Endodermal cell (in vitro differentiated cells): ENCODE results near the gene ATAD2B. TPM values are rescaled to one million over a fixed set of nuclear protein-coding genes. Genes with fewer than 3 reads are reported as not detected.

Source experiments
- DNase-seq: peaks from one replicate; pipeline ENCODE4 v3.0.0-alpha.2; 2017
- H3K27ac ChIP-seq: 2 replicates; pipeline ENCODE4 v1.5.1; 2013; ENCODE audit warnings: mild to moderate bottlenecking, low read depth, low read length, moderate library complexity
- H3K27me3 ChIP-seq: 2 replicates; pipeline ENCODE4 v1.6.1; 2013; ENCODE audit warnings: mild to moderate bottlenecking, low read length, moderate library complexity; ENCODE audit not compliant: insufficient read depth, control insufficient read depth, poor library complexity, severe bottlenecking
- H3K36me3 ChIP-seq: 2 replicates; pipeline ENCODE4 v1.7.0; 2013; ENCODE audit warnings: mild to moderate bottlenecking, low read length, moderate library complexity; ENCODE audit not compliant: control insufficient read depth, insufficient read depth
- H3K4me1 ChIP-seq: one replicate; pipeline ENCODE4 v1.7.0; 2013; ENCODE audit warnings: low read length; ENCODE audit not compliant: control insufficient read depth, insufficient read depth
- H3K4me3 ChIP-seq: 2 replicates; pipeline ENCODE4 v1.5.1; 2013; ENCODE audit warnings: mild to moderate bottlenecking, low read length, moderate library complexity
- H3K9ac ChIP-seq: 2 replicates; pipeline ENCODE4 v1.6.1; 2013; ENCODE audit warnings: mild to moderate bottlenecking, low read length, moderate library complexity; ENCODE audit not compliant: poor library complexity, severe bottlenecking; ENCODE audit errors: extremely low read depth
- H3K9me3 ChIP-seq: 2 replicates; pipeline ENCODE4 v1.6.1; 2013; ENCODE audit warnings: mild to moderate bottlenecking, low read length, moderate library complexity; ENCODE audit not compliant: control insufficient read depth
- H3K27ac Mint-ChIP-seq: 2 replicates; pipeline ENCODE4 v1.8.0; 2020; ENCODE audit warnings: mixed read lengths
- H3K27me3 Mint-ChIP-seq: 2 replicates; pipeline ENCODE4 v1.8.0; 2021; ENCODE audit warnings: mild to moderate bottlenecking, mixed read lengths; ENCODE audit not compliant: insufficient read depth
- H3K36me3 Mint-ChIP-seq: 2 replicates; pipeline ENCODE4 v1.8.0; 2020; ENCODE audit warnings: low read depth, mixed read lengths
- H3K4me1 Mint-ChIP-seq: 2 replicates; pipeline ENCODE4 v1.8.0; 2020; ENCODE audit warnings: mixed read lengths
- H3K4me3 Mint-ChIP-seq: 2 replicates; pipeline ENCODE4 v1.8.0; 2020; ENCODE audit warnings: mild to moderate bottlenecking, moderate library complexity, mixed read lengths
- H3K9me3 Mint-ChIP-seq: 2 replicates; pipeline ENCODE4 v1.8.0; 2020; ENCODE audit warnings: mild to moderate bottlenecking, mixed read lengths
- CTCF ChIP-seq: fragments of 200-600 bp; sonication (generic); conservative IDR thresholded peaks from 2 replicates; pipeline ENCODE4 v1.5.0; 2021; ENCODE audit warnings: antibody characterized with exemption, mild to moderate bottlenecking
- WGBS, 2 experiments: methylation state at CpG; one replicate each; pipeline versions ENCODE4 v1.1.5 to v1.1.7; 2013; ENCODE audit warnings: missing lambda C conversion rate in 2 of 2, mixed read lengths in 1 of 2; ENCODE audit not compliant: insufficient coverage in 1 of 2, insufficient read length in 1 of 2; 5-methylcytosine and 5-hydroxymethylcytosine counted together
- total RNA-seq, 2 donors: library from RNA; stranded (reverse); fragmentation: NEBNext Ultra II Directional in 1 of 2; extraction: Animal tissue kit (Norgen Biotek cat#: 25700) in 1 of 2; gene quantifications; 2 replicates in 1 of 2; 3 replicates in 1 of 2; pipeline ENCODE4 v1.2.1, GENCODE V29; 2021

ATAD2B gene
- total RNA-seq, 2 donors from 2014 or later = 18.6 to 20.7 TPM

GRCh38 chr2:23940718-23941620 lies 14.0 kb upstream of the ATAD2B start:
- peak overlapping the region; percentile 74 for H3K27ac Mint-ChIP-seq
- H3K36me3 Mint-ChIP-seq = peaks cover 11% of the 10 kb centered on the region
- Histone ChIP-seq H3K36me3 (no peaks in the 10 kb centered on the region), H3K9me3 (no peaks in the 10 kb centered on the region), H3K4me1 (no peaks in the 10 kb centered on the region), H3K27ac (peak overlapping the region; percentile 76), H3K27me3 (no peaks in the 10 kb centered on the region), H3K4me3 (peak overlapping the region; percentile 99), H3K9ac (peak overlapping the region; percentile 88)
- no peak for TF ChIP-seq CTCF
- 1 to 2% methylated on average over 31 to 46 of the region's 46 CpGs for WGBS, 2 experiments
- peaks cover 34% of the 10 kb centered on the region for H3K4me1 Mint-ChIP-seq
- H3K9me3 Mint-ChIP-seq = no peaks in the 10 kb centered on the region
- H3K27me3 Mint-ChIP-seq = no peaks in the 10 kb centered on the region
- peak overlapping the region; percentile 85 for H3K4me3 Mint-ChIP-seq
- no peak for DNase-seq

DNA sequence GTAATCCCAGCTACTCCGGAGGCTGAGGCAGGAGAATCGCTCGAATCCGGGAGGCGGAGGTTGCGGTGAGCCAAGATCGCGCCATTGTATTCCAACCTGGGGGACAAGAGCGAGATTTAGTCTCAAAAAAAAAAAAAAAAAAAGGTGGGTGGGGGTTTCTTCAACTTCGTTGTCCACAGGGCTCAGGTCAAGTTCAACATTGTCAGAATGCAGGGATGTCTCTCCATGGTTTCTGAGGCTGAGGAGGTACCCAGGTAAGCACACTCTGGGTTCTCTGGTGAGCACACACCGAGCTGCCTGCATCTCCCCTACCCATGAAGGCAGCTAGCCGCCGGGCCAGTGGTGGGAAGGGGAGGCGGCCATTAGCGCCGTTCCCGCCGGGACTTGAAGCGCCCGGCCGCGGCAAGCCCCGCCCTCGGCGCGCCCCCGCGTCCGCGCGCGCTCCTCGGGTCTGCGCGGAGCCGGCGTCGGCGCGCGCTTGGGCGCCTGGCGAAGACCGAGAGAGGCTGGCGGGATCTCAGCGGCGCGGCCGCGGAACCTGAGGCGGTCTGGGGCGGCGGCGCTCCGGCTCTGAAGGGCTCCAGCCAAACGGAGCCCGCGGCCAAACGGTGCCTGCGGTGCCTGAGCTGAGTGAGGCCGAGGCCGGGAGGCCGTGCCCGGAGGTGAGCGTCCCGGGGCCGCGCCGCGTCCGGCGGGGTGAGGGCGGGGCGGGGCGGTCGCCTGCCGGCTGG lies 13.2 kb upstream of the ATAD2B start, which contains the start of gene UBXN2A:
Gene UBXN2A, plus strand, starts transcription at position 477 of the 731 bp plus-strand sequence. CDS start 17,852 bp downstream, outside the sequence.
- 3 to 27% methylated on average over 9 to 77 of the region's 77 CpGs for WGBS, 2 experiments
- peak within 1 kb of the TSS; percentile 88 for H3K9ac ChIP-seq
- no peaks in the 10 kb centered on the region for H3K4me1 ChIP-seq
- no peaks in the 10 kb centered on the region for H3K9me3 ChIP-seq
- Mint-ChIP-seq H3K36me3 (peaks cover 11% of the 10 kb centered on the region), H3K27ac (peak within 1 kb of the TSS; percentile 97), H3K9me3 (no peaks in the 10 kb centered on the region), H3K4me1 (peaks cover 32% of the 10 kb centered on the region), H3K4me3 (peak within 1 kb of the TSS; percentile 85), H3K27me3 (no peaks in the 10 kb centered on the region)
- no peak for TF ChIP-seq CTCF
- no peaks in the 10 kb centered on the region for H3K27me3 ChIP-seq
- H3K36me3 ChIP-seq = no peaks in the 10 kb centered on the region
- H3K4me3 ChIP-seq = peak within 1 kb of the TSS; percentile 99
- DNase-seq = peak; percentile 92
- peak within 1 kb of the TSS; percentile 76 for H3K27ac ChIP-seq

DNA sequence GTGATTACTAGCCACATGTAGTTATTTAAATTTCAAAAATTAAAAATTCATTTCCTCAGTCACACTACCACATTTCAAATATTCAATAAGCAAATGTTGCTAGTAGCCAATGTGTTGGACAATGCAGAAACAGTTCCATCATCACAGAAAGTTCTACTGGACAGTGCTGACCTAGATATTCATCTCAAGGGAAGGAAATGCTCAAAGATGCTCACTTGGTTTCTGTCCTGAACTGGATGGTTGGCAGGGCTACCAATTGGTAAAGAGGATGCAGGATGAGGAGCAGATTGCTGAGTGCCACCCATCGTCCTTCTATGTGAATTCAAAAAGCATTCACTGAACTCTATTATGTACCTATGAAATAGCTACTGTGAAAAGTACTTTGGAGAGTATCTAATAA lies 7.3 kb upstream of the ATAD2B start:
- no peak overlapping the region for H3K9ac ChIP-seq
- no peak overlapping the region for H3K4me3 ChIP-seq
- H3K36me3 ChIP-seq = no peaks in the 10 kb centered on the region
- no peaks in the 10 kb centered on the region for H3K27me3 Mint-ChIP-seq
- no peak for DNase-seq
- H3K9me3 Mint-ChIP-seq = no peaks in the 10 kb centered on the region
- no peak for TF ChIP-seq CTCF
- H3K36me3 Mint-ChIP-seq = peaks cover 10% of the 10 kb centered on the region
- H3K9me3 ChIP-seq = no peaks in the 10 kb centered on the region
- no peak overlapping the region for H3K27ac ChIP-seq
- H3K4me1 ChIP-seq = no peaks in the 10 kb centered on the region
- no peaks in the 10 kb centered on the region for H3K27me3 ChIP-seq
- H3K4me1 Mint-ChIP-seq = peaks cover 5% of the 10 kb centered on the region
- WGBS, 2 experiments = no CpG with 5 or more reads among the region's 1 CpG
- H3K27ac Mint-ChIP-seq = no peak overlapping the region
- H3K4me3 Mint-ChIP-seq = no peak overlapping the region
